ENCODE data around the gene OR6X1.
A peak's percentile ranks its signal among the peaks of the same experiment; 100 is the strongest.
"Not testable (repeated sequence)": the region's sequence is repeated elsewhere in the genome, so short reads cannot be mapped to it uniquely, and the experiment has no call there.

Gene OR6X1

GRCh38 chr11:123755813-123756212, 1.5 kb upstream of the OR6X1 start:
- intact Hi-C loops (cut with DNase I), result no loop called here
- no peak for DNase-seq

DNA sequence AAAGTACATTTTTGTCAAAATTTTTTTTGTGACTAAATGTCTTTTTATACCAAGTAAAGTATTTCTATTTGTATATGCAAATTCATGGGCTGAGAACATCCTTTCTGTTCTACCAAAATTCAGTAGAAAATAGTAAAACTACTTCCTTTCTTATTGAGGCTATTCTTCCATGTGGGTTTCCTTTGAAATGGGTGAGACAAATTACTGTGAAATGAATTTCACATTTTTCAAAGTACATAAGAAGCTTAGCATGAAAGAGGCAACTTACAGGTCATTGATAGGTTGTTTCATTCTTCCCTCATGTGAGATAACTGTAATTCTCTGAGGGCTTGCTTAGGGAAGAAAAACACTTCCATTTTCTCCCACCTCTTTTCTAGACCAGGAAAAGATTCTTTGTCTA, 1.0 kb upstream of the OR6X1 start:
- intact Hi-C loops (cut with DNase I), result no loop called here
- no peak for DNase-seq

DNA sequence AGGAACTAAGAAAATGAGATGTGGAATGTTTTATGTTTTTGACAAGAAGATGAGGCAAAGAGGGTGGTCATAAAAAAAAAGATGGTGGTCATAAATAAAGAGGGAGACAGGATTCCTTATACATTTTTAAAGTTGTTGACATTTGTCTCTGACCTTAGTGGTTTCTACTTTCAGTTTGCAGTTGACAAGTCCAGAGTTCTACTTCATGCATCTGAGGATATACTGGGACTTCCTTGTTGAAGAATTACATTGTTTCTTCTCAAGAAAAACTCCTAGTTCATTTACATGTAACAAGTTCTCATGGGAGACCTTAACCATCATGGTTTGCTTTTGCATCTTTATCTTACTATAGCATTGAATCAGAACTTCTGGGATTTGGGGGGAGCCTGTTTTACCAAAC, 1.2 kb downstream of the OR6X1 start:
- no peak for DNase-seq
- intact Hi-C loops (cut with DNase I), result no loop called here

- intact Hi-C loops (cut with DNase I), result no loop called here
- DNase-seq, result no peak
Measured at GRCh38 chr11:123751781-123752180, 2.5 kb downstream of the OR6X1 start.

GRCh38 chr11:123748349-123748748, 6.0 kb downstream of the OR6X1 start:
- DNase-seq; intact Hi-C loops (cut with DNase I): not testable (repeated sequence)

- no peak for DNase-seq
- intact Hi-C loops (cut with DNase I), result no loop called here
Measured at GRCh38 chr11:123745764-123746451, 8.4 kb downstream of the OR6X1 start.

GRCh38 chr11:123742724-123743120, 11.6 kb downstream of the OR6X1 start:
- intact Hi-C loops (cut with DNase I), result no loop called here
- no peak for DNase-seq

DNA sequence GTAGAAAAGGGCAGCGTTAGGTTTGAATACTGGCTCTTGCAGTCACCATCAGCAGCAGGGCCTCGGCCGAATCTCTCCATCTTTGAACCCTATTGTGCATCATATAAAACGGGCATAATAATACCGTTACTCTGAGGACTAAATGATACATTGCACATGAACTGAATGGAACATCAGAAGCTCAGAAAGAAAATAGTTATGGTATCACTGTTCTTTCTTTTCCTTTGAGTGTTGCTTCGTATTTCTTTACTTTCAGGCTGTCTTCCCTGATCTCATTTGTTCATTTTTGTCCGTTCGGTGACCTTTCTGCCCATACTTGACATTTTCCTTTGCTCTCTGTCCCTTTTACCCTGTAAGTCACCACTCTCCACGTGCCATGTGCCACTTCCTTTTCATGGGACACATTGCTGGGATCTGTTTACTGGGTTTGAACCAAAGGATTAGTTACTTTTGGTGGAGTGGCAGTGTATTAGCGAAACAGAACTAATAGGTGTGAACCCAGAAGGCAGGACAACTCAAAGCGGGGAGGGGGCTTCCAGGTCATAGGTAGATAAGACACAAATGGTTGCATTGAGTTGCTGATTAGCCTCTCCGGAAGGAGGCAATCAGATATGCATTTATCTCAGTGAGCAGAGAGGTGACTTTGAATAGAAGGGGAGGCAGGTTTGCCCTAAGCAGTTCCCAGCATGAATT, 12.1 kb downstream of the OR6X1 start:
- DNase-seq, result no peak

DNA sequence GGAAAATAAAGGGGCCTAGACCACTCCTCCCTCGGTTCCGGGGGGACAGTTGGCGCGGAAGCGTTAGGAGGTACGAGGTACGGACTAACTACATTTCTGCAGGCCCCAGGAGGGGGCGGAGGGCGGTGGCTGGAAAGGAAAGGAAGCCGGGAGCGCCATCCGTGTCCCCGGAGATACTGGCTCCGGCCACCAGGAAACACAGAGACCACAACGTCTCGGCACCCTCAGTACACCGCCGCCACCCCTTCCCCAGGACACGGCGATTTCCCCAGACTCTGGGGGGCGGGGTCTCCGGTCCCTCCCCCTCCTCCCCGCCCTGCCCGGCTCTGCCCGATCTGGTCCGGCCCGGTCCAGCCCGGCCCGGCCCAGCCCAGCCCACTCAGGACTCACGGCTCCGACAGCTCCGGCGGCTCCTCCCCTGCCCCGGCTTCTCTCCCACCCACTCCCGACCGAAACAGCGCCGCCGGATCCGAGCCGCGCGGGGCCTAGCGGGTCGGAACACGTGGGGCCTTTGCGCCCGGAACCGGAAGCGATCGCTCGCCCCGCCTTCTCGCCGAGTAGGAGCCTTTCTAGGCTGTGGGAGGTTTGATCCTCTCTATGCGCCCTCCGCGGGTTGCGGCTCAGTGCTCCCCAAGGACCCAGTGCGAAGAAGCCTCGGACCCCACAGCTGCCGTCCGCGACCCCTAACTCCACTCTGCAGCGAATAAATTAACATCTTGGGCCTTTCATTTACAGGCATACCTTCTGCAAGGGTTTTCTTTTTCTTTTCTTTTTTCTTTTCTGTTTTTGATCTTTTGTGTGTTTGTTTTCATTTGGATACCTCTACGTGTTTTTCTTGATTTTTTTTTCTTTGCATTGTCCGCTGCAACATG, 12.9 kb downstream of the OR6X1 start, which contains the start of gene ZNF202:
Gene ZNF202, minus strand, starts transcription at position 502 of the 872 bp plus-strand sequence. CDS start 10,772 bp downstream, outside the sequence.
- DNase-seq, result peak; percentile 91 to 99 (median 95)
- intact Hi-C loops (cut with DNase I), result no loop called here

More for the DNA sequence above, 12.1 kb downstream of the OR6X1 start:
- intact Hi-C loops (cut with DNase I), result no loop called here

DNA sequence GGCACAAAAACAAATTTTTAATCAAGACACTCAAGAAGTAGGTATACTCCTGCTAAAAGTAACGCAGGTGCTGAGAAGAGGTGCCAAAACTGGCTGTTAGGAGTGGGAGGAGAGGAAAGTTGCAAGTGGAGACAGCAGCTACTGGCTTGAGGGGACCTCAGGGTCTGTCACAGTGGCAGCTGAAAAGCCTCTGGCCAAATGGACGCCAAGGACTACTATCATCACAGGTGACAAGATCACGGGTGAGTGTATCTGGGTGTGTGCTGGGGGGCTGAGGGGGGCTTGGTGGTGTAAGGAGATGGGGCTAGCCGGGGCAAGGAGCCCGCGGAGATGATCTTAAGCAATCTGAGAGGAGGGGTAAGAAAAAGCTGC, 13.5 kb downstream of the OR6X1 start:
- DNase-seq, result peak in 1 of 10 donors; percentile 70
- intact Hi-C loops (cut with DNase I), result no loop called here

- no peak for DNase-seq
- intact Hi-C loops (cut with DNase I), result no loop called here
Measured at GRCh38 chr11:123738374-123738773, 15.9 kb downstream of the OR6X1 start.

GRCh38 chr11:123736769-123737168, 17.5 kb downstream of the OR6X1 start:
- intact Hi-C loops (cut with DNase I), result no loop called here
- no peak for DNase-seq

DNA sequence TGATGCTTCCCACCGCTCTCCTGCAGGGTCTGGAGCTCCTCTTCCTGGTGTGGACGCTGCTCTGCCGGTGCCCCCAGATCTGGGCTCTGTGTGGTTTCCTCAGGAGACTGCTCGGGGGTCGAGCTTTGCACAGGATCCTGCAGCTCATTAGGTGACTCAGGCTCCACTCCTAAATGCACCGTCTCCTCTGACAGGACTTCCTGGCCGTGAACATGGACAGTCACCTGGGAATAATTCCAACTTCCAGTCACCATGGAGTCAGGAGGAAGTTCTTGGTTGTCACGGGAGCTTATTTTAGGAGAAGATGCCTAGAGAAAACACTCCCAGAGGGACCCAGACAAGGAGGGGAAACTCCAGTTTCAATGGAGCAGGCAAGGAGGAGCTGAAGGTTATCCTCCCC, 24.7 kb downstream of the OR6X1 start:
- no peak for DNase-seq
- intact Hi-C loops (cut with DNase I), result no loop called here

GRCh38 chr11:123725995-123726655, 28.2 kb downstream of the OR6X1 start:
- DNase-seq, result no peak
- intact Hi-C loops (cut with DNase I), result no loop called here

- intact Hi-C loops (cut with DNase I), result no loop called here
- no peak for DNase-seq
Measured at GRCh38 chr11:123719452-123719851, 34.9 kb downstream of the OR6X1 start.

DNA sequence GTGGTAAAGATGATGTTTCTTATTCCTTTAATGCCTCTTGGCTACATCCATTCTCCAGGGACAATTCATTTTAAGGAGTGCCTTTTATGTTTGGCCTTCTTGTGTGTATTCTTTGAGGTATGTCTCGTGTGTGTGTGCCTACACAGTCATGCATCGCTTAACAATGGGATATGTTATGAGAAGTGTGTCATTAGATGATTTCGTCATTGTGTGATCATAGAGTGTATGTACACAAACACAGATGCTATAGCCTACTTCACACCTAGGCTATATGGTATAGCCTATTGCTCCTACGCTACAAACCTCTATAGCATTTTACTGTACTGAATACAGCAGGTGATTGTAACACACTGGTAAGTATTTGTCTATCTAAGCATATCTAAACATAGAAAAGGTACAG, 35.8 kb downstream of the OR6X1 start:
- intact Hi-C loops (cut with DNase I), result no loop called here
- DNase-seq, result no peak

DNA sequence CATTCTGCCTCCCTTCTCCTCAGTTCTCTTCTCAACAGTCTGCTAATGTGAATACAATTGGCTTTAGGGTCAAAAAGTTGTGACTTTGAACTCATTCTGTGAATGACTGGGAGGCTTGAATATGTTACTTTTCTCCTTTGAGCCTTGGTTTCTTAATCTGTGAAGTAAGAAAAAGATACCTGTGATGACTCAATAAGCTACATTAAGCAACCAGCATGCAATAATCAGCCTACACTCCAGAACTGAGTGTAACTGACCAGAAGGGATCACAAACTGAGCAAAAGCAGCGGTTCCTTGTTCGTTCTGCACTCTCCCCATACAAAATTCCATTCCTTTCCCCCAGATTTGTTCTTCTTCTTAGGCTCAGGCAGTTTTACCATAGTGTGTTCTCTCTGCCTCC, 36.3 kb downstream of the OR6X1 start:
- intact Hi-C loops (cut with DNase I), result no loop called here
- DNase-seq, result no peak

GRCh38 chr11:123712627-123713026, 41.7 kb downstream of the OR6X1 start:
- DNase-seq; intact Hi-C loops (cut with DNase I): not testable (repeated sequence)

DNA sequence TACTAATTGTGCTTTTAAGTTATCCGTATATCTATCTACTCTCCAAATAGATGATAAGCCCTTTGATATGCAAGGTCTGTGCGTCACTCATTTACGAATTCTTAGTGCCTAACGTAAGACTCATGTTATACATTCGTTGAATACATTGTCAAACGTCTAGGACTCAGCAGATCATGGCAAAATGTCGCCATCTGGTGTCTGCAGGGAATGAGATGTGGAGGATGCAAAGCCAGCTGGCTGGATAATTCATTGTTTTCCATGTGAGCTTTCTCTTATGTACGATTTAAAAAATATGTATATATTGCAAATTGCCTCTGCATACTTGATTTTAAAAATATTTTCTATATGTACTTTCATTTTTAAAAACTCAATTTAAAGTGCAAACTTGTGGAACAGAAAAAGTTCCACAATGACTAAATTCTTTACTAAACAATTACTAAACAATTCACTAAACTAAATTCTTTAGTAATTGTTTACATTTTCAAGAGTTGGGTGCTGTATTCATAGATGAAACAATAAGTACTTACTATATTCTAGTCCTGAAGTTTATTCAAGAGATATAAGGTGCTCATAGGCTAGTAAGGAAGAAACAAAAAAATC, 46.6 kb downstream of the OR6X1 start:
- intact Hi-C loops (cut with DNase I), result loop anchor here (2.0 to 5.0 kb wide), 2 partner anchors 67 to 125 kb away; no protein-coding TSS in a partner anchor
- peak in 9 of 10 donors; percentile 26 to 92 (median 62) for DNase-seq

DNA sequence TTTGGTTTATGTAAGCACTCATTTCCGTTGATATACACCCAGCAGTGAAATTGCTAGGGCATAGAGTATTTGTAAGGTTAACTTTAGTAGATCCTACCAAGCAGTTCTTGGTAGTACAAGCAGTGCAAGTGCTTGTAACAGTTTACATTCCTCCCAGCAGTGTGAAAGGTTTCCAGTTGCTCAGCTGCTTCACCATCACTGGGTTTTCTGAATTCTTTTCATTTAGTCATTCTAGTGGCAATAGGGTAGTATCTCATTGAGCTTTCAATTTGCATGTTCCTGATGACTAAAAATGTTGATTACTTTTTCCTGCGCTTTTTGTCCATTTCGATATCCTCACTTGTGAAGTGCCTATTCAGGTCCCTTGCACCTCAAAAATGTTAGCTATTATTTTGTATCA, 47.1 kb downstream of the OR6X1 start:
- intact Hi-C loops (cut with DNase I), result loop anchor here (2.0 to 5.0 kb wide), 2 partner anchors 66 to 125 kb away; no protein-coding TSS in a partner anchor

More for the DNA sequence above, 47.1 kb downstream of the OR6X1 start:
- no peak for DNase-seq
